ENCODE measurements around the gene RAD51D. TPM values are rescaled to one million over a fixed set of nuclear protein-coding genes. Genes with fewer than 3 reads are reported as not detected.

RAD51D gene
- total and polyA plus RNA-seq, 3 experiments from 2014 or later: 11.9 to 29.8 (median 27.5) TPM

GRCh38 chr17:35062308-35062707 is 57.4 kb downstream of the RAD51D start:
- no peak for DNase-seq
- H3K27me3 Mint-ChIP-seq: no peaks in the 10 kb centered on the region
- H3K27ac ChIP-seq (ENCODE audit: low read depth, low read length): no peak overlapping the region
- POLR2A ChIA-PET: no interaction called here
- peak overlapping the region; percentile 57 to 96 (median 94) for H3K27ac Mint-ChIP-seq
- H3K27me3 ChIP-seq (ENCODE audit: insufficient read depth, low read length, poor library complexity, severe bottlenecking): no peaks in the 10 kb centered on the region
- H3K9me3 Mint-ChIP-seq: peaks cover 0 to 1% (median 0%) of the 10 kb centered on the region in 5 donors
- peaks cover 31% of the 10 kb centered on the region for H3K4me1 ChIP-seq (ENCODE audit: insufficient read depth, low read length)
- no peaks in the 10 kb centered on the region for H3K9me3 ChIP-seq (ENCODE audit: low read length)
- peak overlapping the region; percentile 41 to 92 (median 80) for H3K4me3 Mint-ChIP-seq
- H3K36me3 Mint-ChIP-seq: peaks cover 0 to 41% (median 21%) of the 10 kb centered on the region in 3 donors
- H3K4me3 ChIP-seq (ENCODE audit: low read length): no peak overlapping the region
- CTCF ChIA-PET: interaction anchor here (0.7 to 3.5 kb wide), 7 partner anchors 9 to 40 kb away, joined by 3 to 34 read pairs (median 16); no protein-coding TSS in a partner anchor
- H3K36me3 ChIP-seq (ENCODE audit: insufficient read depth, low read length): no peaks in the 10 kb centered on the region
- peaks cover 45 to 77% (median 72%) of the 10 kb centered on the region in 3 donors for H3K4me1 Mint-ChIP-seq

GRCh38 chr17:35057332-35057915 is 62.2 kb downstream of the RAD51D start:
- peaks cover 0 to 1% (median 0%) of the 10 kb centered on the region in 5 donors for H3K9me3 Mint-ChIP-seq
- ChIA-PET POLR2A (interaction anchor here (0.6 kb wide), 1 partner anchor 200 kb away, joined by 5 read pairs; no protein-coding TSS in a partner anchor), CTCF (no interaction called here)
- no peak overlapping the region for H3K4me3 Mint-ChIP-seq
- Histone ChIP-seq H3K4me3 (ENCODE audit: low read length) (no peak overlapping the region), H3K36me3 (ENCODE audit: insufficient read depth, low read length) (no peaks in the 10 kb centered on the region), H3K4me1 (ENCODE audit: insufficient read depth, low read length) (peaks cover 40% of the 10 kb centered on the region), H3K27ac (ENCODE audit: low read depth, low read length) (no peak overlapping the region), H3K9me3 (ENCODE audit: low read length) (no peaks in the 10 kb centered on the region), H3K27me3 (ENCODE audit: insufficient read depth, low read length, poor library complexity, severe bottlenecking) (no peaks in the 10 kb centered on the region)
- H3K27me3 Mint-ChIP-seq: peaks cover 0 to 3% of the 10 kb centered on the region in 2 donors
- no peak for DNase-seq
- peaks cover 58 to 80% (median 77%) of the 10 kb centered on the region in 3 donors for H3K4me1 Mint-ChIP-seq
- H3K36me3 Mint-ChIP-seq: peaks cover 0 to 39% (median 21%) of the 10 kb centered on the region in 3 donors
- H3K27ac Mint-ChIP-seq: peak overlapping the region in 7 of 8 donors; percentile 48 to 88 (median 67)

DNA sequence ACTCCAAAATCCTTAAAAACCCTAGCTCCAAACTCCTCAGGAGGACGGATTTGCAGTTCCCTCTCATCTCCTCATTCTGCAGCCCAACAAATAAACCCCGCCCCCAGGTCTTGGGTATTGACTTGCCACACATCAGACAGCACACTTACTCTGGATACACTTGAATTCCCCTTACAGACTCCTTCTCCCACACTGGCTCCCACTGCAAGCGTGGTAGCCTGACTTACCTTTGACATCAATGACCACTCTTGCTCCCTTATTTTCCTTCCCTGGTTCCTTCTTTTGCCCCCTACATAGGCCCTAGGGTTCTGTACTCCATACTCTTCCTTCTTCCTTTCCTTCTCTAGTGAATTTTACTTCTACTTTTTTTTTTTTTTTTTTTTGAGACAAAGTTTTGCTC is 63.6 kb downstream of the RAD51D start:
- Histone ChIP-seq H3K4me1 (ENCODE audit: insufficient read depth, low read length) (peaks cover 48% of the 10 kb centered on the region), H3K4me3 (ENCODE audit: low read length) (no peak overlapping the region), H3K27me3 (ENCODE audit: insufficient read depth, low read length, poor library complexity, severe bottlenecking) (no peaks in the 10 kb centered on the region), H3K9me3 (ENCODE audit: low read length) (no peaks in the 10 kb centered on the region), H3K36me3 (ENCODE audit: insufficient read depth, low read length) (no peaks in the 10 kb centered on the region), H3K27ac (ENCODE audit: low read depth, low read length) (no peak overlapping the region)
- Mint-ChIP-seq H3K27ac (peak overlapping the region; percentile 59 to 93 (median 78)), H3K9me3 (peaks cover 0 to 1% (median 0%) of the 10 kb centered on the region in 5 donors), H3K4me3 (peak overlapping the region in 1 of 7 donors; percentile 34), H3K27me3 (peaks cover 0 to 3% of the 10 kb centered on the region in 2 donors), H3K36me3 (peaks cover 0 to 35% (median 19%) of the 10 kb centered on the region in 3 donors), H3K4me1 (peaks cover 69 to 87% (median 84%) of the 10 kb centered on the region in 3 donors)
- no peak for DNase-seq
- POLR2A ChIA-PET: interaction anchor here (0.6 kb wide), 1 partner anchor 45 kb away, joined by 3 read pairs; no protein-coding TSS in a partner anchor
- CTCF ChIA-PET: interaction anchor here (0.7 kb wide), 1 partner anchor 26 kb away, joined by 3 read pairs; no protein-coding TSS in a partner anchor

GRCh38 chr17:35053204-35053603 is 66.5 kb downstream of the RAD51D start:
- Mint-ChIP-seq H3K27me3 (peaks cover 0 to 3% of the 10 kb centered on the region in 2 donors), H3K27ac (peak overlapping the region; percentile 89 to 99 (median 94)), H3K4me3 (peak overlapping the region in 5 of 7 donors; percentile 13 to 75 (median 41)), H3K36me3 (peaks cover 0 to 27% (median 14%) of the 10 kb centered on the region in 3 donors), H3K4me1 (peaks cover 67 to 87% (median 86%) of the 10 kb centered on the region in 3 donors), H3K9me3 (no peaks in the 10 kb centered on the region)
- ChIA-PET CTCF (interaction anchor here (1.1 to 3.0 kb wide), 5 partner anchors 9 to 56 kb away, joined by 3 to 17 read pairs (median 6); partner anchors contain the start of gene RFFL), POLR2A (interaction anchor here (0.6 to 1.9 kb wide), 7 partner anchors 10 to 73 kb away, joined by 3 to 8 read pairs (median 3); partner anchors contain the start of genes LIG3 and RFFL)
- H3K4me1 ChIP-seq (ENCODE audit: insufficient read depth, low read length): peaks cover 69% of the 10 kb centered on the region
- no peaks in the 10 kb centered on the region for H3K9me3 ChIP-seq (ENCODE audit: low read length)
- no peaks in the 10 kb centered on the region for H3K36me3 ChIP-seq (ENCODE audit: insufficient read depth, low read length)
- H3K27me3 ChIP-seq (ENCODE audit: insufficient read depth, low read length, poor library complexity, severe bottlenecking): no peaks in the 10 kb centered on the region
- H3K4me3 ChIP-seq (ENCODE audit: low read length): no peak overlapping the region
- no peak for DNase-seq
- peak overlapping the region; percentile 18 for H3K27ac ChIP-seq (ENCODE audit: low read depth, low read length)

GRCh38 chr17:35052780-35053179 is 66.9 kb downstream of the RAD51D start:
- H3K27me3 Mint-ChIP-seq: peaks cover 0 to 3% of the 10 kb centered on the region in 2 donors
- peaks cover 0 to 27% (median 14%) of the 10 kb centered on the region in 3 donors for H3K36me3 Mint-ChIP-seq
- ChIA-PET POLR2A (interaction anchor here (0.7 to 1.9 kb wide), 5 partner anchors 10 to 37 kb away, joined by 3 to 8 read pairs (median 3); partner anchors contain the start of gene RFFL), CTCF (interaction anchor here (1.1 to 3.0 kb wide), 4 partner anchors 10 to 55 kb away, joined by 3 to 17 read pairs (median 4); partner anchors contain the start of gene RFFL)
- no peaks in the 10 kb centered on the region for H3K36me3 ChIP-seq (ENCODE audit: insufficient read depth, low read length)
- H3K27ac Mint-ChIP-seq: peak overlapping the region; percentile 89 to 99 (median 94)
- H3K27me3 ChIP-seq (ENCODE audit: insufficient read depth, low read length, poor library complexity, severe bottlenecking): no peaks in the 10 kb centered on the region
- H3K4me1 Mint-ChIP-seq: peaks cover 64 to 83% (median 82%) of the 10 kb centered on the region in 3 donors
- peak overlapping the region; percentile 18 for H3K27ac ChIP-seq (ENCODE audit: low read depth, low read length)
- peaks cover 69% of the 10 kb centered on the region for H3K4me1 ChIP-seq (ENCODE audit: insufficient read depth, low read length)
- no peak for DNase-seq
- no peaks in the 10 kb centered on the region for H3K9me3 ChIP-seq (ENCODE audit: low read length)
- peak overlapping the region in 6 of 7 donors; percentile 40 to 76 (median 70) for H3K4me3 Mint-ChIP-seq
- H3K4me3 ChIP-seq (ENCODE audit: low read length): peak overlapping the region; percentile 56
- no peaks in the 10 kb centered on the region for H3K9me3 Mint-ChIP-seq

- ChIA-PET CTCF (interaction anchor here (1.1 to 3.0 kb wide), 3 partner anchors 12 to 68 kb away, joined by 3 to 17 read pairs (median 4); partner anchors contain the start of genes RAD51D and RFFL), POLR2A (interaction anchor here (1.7 kb wide), 1 partner anchor 29 kb away, joined by 6 read pairs; no protein-coding TSS in a partner anchor)
- Histone ChIP-seq H3K4me1 (ENCODE audit: insufficient read depth, low read length) (peaks cover 74% of the 10 kb centered on the region), H3K27ac (ENCODE audit: low read depth, low read length) (peak overlapping the region; percentile 49), H3K9me3 (ENCODE audit: low read length) (no peaks in the 10 kb centered on the region), H3K36me3 (ENCODE audit: insufficient read depth, low read length) (no peaks in the 10 kb centered on the region), H3K27me3 (ENCODE audit: insufficient read depth, low read length, poor library complexity, severe bottlenecking) (no peaks in the 10 kb centered on the region), H3K4me3 (ENCODE audit: low read length) (peak overlapping the region; percentile 56)
- Mint-ChIP-seq H3K4me3 (peak overlapping the region; percentile 5 to 76 (median 66)), H3K4me1 (peaks cover 59 to 80% (median 78%) of the 10 kb centered on the region in 3 donors), H3K9me3 (no peaks in the 10 kb centered on the region), H3K27ac (peak overlapping the region; percentile 89 to 99 (median 94)), H3K36me3 (peaks cover 0 to 23% (median 10%) of the 10 kb centered on the region in 3 donors), H3K27me3 (peaks cover 0 to 3% of the 10 kb centered on the region in 2 donors)
- DNase-seq: no peak
Measured at GRCh38 chr17:35052241-35052610, 67.4 kb downstream of the RAD51D start.

DNA sequence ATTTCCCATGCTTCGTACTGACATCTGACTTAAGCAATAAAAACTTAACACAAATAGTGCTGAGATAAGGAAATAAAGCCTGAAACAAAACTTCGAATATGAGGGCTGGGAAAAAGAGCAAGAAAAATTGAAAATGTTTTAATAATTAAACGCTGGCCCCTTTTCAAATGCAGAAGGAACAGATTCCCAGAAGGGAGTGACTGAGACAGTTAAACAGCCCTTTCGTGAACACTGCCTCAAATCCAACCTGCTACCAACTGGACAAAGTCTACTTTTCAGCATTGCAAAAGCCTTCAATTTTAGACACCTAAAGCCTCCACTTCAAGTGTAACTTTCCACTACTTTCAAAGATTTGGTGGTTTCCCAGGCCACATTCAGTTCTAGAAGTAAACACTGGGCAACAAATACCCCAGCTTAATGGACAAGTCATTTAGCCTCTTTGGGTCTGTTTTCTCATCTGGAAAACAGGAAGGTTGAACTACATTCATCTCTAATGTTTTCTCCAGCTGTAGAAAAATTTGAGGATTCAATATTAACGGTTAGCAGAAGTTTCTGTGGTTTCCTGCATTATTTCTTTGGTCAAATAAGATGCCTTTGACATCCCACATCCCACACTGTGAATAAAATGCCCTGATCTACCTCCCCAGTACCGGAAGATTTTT is 68.0 kb downstream of the RAD51D start:
- H3K36me3 Mint-ChIP-seq: peaks cover 0 to 24% (median 10%) of the 10 kb centered on the region in 3 donors
- H3K27me3 ChIP-seq (ENCODE audit: insufficient read depth, low read length, poor library complexity, severe bottlenecking): no peaks in the 10 kb centered on the region
- H3K4me3 Mint-ChIP-seq: peak overlapping the region; percentile 32 to 76 (median 71)
- H3K4me3 ChIP-seq (ENCODE audit: low read length): peak overlapping the region; percentile 56
- peaks cover 0 to 2% of the 10 kb centered on the region in 2 donors for H3K27me3 Mint-ChIP-seq
- no peaks in the 10 kb centered on the region for H3K9me3 ChIP-seq (ENCODE audit: low read length)
- CTCF ChIA-PET: interaction anchor here (1.1 to 1.3 kb wide), 2 partner anchors 38 to 68 kb away, joined by 3 to 4 read pairs; partner anchors contain the start of gene RAD51D
- peaks cover 79% of the 10 kb centered on the region for H3K4me1 ChIP-seq (ENCODE audit: insufficient read depth, low read length)
- H3K36me3 ChIP-seq (ENCODE audit: insufficient read depth, low read length): no peaks in the 10 kb centered on the region
- DNase-seq: no peak
- H3K9me3 Mint-ChIP-seq: no peaks in the 10 kb centered on the region
- H3K27ac ChIP-seq (ENCODE audit: low read depth, low read length): peak overlapping the region; percentile 49
- POLR2A ChIA-PET: interaction anchor here (1.0 to 1.7 kb wide), 3 partner anchors 12 to 29 kb away, joined by 3 to 10 read pairs (median 6); partner anchors contain the start of gene RFFL
- peak overlapping the region; percentile 89 to 99 (median 94) for H3K27ac Mint-ChIP-seq
- peaks cover 64 to 83% (median 80%) of the 10 kb centered on the region in 3 donors for H3K4me1 Mint-ChIP-seq

Measured in CD8-positive, alpha-beta memory T cell (primary cell).